GM12878 (cell line): ENCODE measurements around the gene SPATS2L. TPM values are rescaled to one million over a fixed set of nuclear protein-coding genes. Genes with fewer than 3 reads are reported as not detected.

Experiments used
- ATAC-seq: fragments of 200-7000 bp; cut with Tn5 transposase; 3 replicates; pipeline ENCODE4 v1.9.1; 2020; ENCODE audit warnings: mild to moderate bottlenecking, moderate library complexity
- BruUV-seq: library from RNA; stranded (reverse); fragments of 400-500 nt; replicated peaks from 2 replicates; lab custom pipeline; 2021; lab: Mats Ljungman, UMichigan
- CTCF ChIA-PET: fragments of 300-600 bp; sonication (Branson Sonifier 250); formaldehyde crosslinking; extraction: SDS; loops from one replicate; lab custom pipeline; 2021; ENCODE audit warnings: inconsistent platforms; lab: Yijun Ruan, JAX
- POLR2A ChIA-PET: fragments of 350-600 bp; formaldehyde crosslinking; extraction: SDS; loops from one replicate; lab custom pipeline; 2021; ENCODE audit warnings: inconsistent platforms; lab: Charles Lee
- RAD21 ChIA-PET: fragments of 300-600 bp; sonication (Branson Sonifier 250); formaldehyde crosslinking; loops from one replicate; lab custom pipeline; 2023; ENCODE audit warnings: antibody characterized with exemption; ENCODE audit not compliant: unreplicated experiment; lab: Charles Lee
- SMC1A ChIA-PET: fragments of 300-600 bp; sonication (Branson Sonifier 250); formaldehyde crosslinking; loops from one replicate; lab custom pipeline; 2023; ENCODE audit not compliant: unreplicated experiment, uncharacterized antibody; lab: Charles Lee
- DNase-seq: peaks from one replicate; pipeline ENCODE4 v3.0.0-alpha.2; 2011; ENCODE audit warnings: low read depth, low spot score
- FAIRE-seq: peaks from 3 replicates; lab custom pipeline; 2011; peaks lifted over from hg19 to GRCh38; lab: Jason Lieb, UNC
- H2AFZ ChIP-seq: 2 replicates; pipeline ENCODE4 v1.6.0; 2011; ENCODE audit warnings: low read depth, low read length, control low read depth; ENCODE audit not compliant: control insufficient read depth
- H3K27ac ChIP-seq: 2 replicates; pipeline ENCODE4 v1.5.1; 2011; ENCODE audit warnings: control low read depth; ENCODE audit not compliant: control insufficient read depth, insufficient read depth
- H3K27me3 ChIP-seq, 2 experiments: replicated peaks in 1 of 2; 2 replicates each; pipeline versions ENCODE4 v1.6.0 to v1.6.1; 2011; ENCODE audit warnings: low read length in 1 of 2; ENCODE audit not compliant: control insufficient read depth in 2 of 2, insufficient read depth in 2 of 2
- H3K36me3 ChIP-seq, 2 experiments: 2 replicates each; pipeline ENCODE4 v1.5.1; 2011; ENCODE audit warnings: low read length in 1 of 2; ENCODE audit not compliant: control insufficient read depth in 2 of 2, insufficient read depth in 2 of 2
- H3K4me1 ChIP-seq: 2 replicates; pipeline ENCODE4 v1.6.1; 2011; ENCODE audit warnings: mild to moderate bottlenecking, low read length, moderate library complexity, mixed read lengths; ENCODE audit not compliant: control insufficient read depth, insufficient read depth
- H3K4me2 ChIP-seq: 2 replicates; pipeline ENCODE4 v1.6.0; 2011; ENCODE audit warnings: control low read depth; ENCODE audit not compliant: control insufficient read depth, insufficient read depth
- H3K4me3 ChIP-seq: fragments of 200-600 bp; sonication (generic); 2 replicates; pipeline ENCODE4 v1.5.1; 2016
- H3K79me2 ChIP-seq: 2 replicates; pipeline ENCODE4 v1.6.0; 2011; ENCODE audit warnings: low read length; ENCODE audit not compliant: control insufficient read depth, insufficient read depth
- H3K9ac ChIP-seq: 2 replicates; pipeline ENCODE4 v1.8.0; 2011; ENCODE audit warnings: low read length, control low read depth, mixed read lengths; ENCODE audit not compliant: control insufficient read depth, insufficient read depth
- H3K9me3 ChIP-seq: replicated peaks from 3 replicates; pipeline ENCODE4 v1.5.1; 2011; ENCODE audit warnings: mild to moderate bottlenecking, low read length; ENCODE audit not compliant: control insufficient read depth, insufficient read depth
- H4K20me1 ChIP-seq: 2 replicates; pipeline ENCODE4 v1.6.0; 2011; ENCODE audit not compliant: control insufficient read depth, insufficient read depth
- EZH2 ChIP-seq: IDR thresholded peaks from 2 replicates; pipeline ENCODE4 v1.6.1; 2012; ENCODE audit warnings: low read depth, mild to moderate bottlenecking, control low read depth, inconsistent platforms, low read length, borderline replicate concordance; ENCODE audit not compliant: control insufficient read depth
- NFIC ChIP-seq: IDR thresholded peaks from 2 replicates; pipeline ENCODE4 v1.6.1; 2012; ENCODE audit warnings: low read depth, mild to moderate bottlenecking, inconsistent platforms, low read length, moderate library complexity
- RAD21 ChIP-seq: IDR thresholded peaks from 2 replicates; pipeline ENCODE4 v1.6.1; 2011; ENCODE audit warnings: mild to moderate bottlenecking, low read depth, low read length, moderate library complexity; ENCODE audit not compliant: insufficient read depth
- SRF ChIP-seq, 2 experiments: IDR thresholded peaks; 2 replicates each; pipeline ENCODE4 v1.6.1; 2011; ENCODE audit warnings: low read depth in 2 of 2, low read length in 2 of 2, mild to moderate bottlenecking in 1 of 2, moderate library complexity in 1 of 2
- WGBS: methylation state at CpG from one replicate; pipeline ENCODE4 v1.1.6; 2016; ENCODE audit warnings: low lambda C conversion rate; ENCODE audit not compliant: insufficient replicate concordance, insufficient coverage; ENCODE audit errors: missing lambda C conversion rate; 5-methylcytosine and 5-hydroxymethylcytosine counted together
- in situ Hi-C: fragments of 300-500 bp; cut with MboI; formaldehyde crosslinking; loops from 9 replicates; pipeline ENCODE4 v1.14.3; 2018; ENCODE audit warnings: mixed read lengths
- intact Hi-C: fragments of 100-400 bp; cut with micrococcal nuclease; formaldehyde crosslinking; loops from one replicate; pipeline ENCODE4 v1.14.2; 2022; ENCODE audit not compliant: unreplicated experiment
- polyA plus RNA-seq, 11 experiments: library from polyadenylated mRNA; depleted of rRNA in 4 of 11; unstranded in 6 of 11; stranded (reverse) in 5 of 11; fragments of >200 nt; fragmentation: Nextera tagmentation in 4 of 11; fragmentation: Illumina TruSeq in 1 of 11; extraction: Ambion mirVana in 4 of 11; extraction: Trizol in 1 of 11; gene quantifications; 1 replicate in 1 of 11; 2 replicates in 10 of 11; pipeline versions ENCODE4 v1.2.1 to v1.2.3, GENCODE V29; 2011 to 2016; ENCODE audit warnings: inconsistent platforms in 2 of 11, missing spikeins in 2 of 11, low read depth in 1 of 11
- total RNA-seq, 4 experiments: library from RNA; depleted of rRNA in 3 of 4; stranded (reverse); fragments of >200 nt in 3 of 4; fragmentation: Illumina TruSeq in 1 of 4; extraction: Trizol in 1 of 4; gene quantifications; 2 replicates each; pipeline versions ENCODE4 v1.2.1 to v1.2.3, GENCODE V29; 2013 to 2021
- TF ChIP-seq, protein P1 (sequence below): fragments of 450-650 bp; IDR thresholded peaks from 2 replicates; pipeline ENCODE4 v1.6.1; 2017; ENCODE audit warnings: low read depth, mild to moderate bottlenecking, moderate library complexity
- TF ChIP-seq, protein P2 (sequence below): fragments of 450-650 bp; IDR thresholded peaks from 2 replicates; pipeline ENCODE4 v1.6.1; 2017; ENCODE audit warnings: mild to moderate bottlenecking, moderate library complexity

The SPATS2L gene
- total and polyA plus RNA-seq, 10 of the 15 experiments (the other 5 are each of a cell fraction or from before 2014, with no cell fraction given), result 5.2 to 30.0 (median 20.1) TPM

DNA sequence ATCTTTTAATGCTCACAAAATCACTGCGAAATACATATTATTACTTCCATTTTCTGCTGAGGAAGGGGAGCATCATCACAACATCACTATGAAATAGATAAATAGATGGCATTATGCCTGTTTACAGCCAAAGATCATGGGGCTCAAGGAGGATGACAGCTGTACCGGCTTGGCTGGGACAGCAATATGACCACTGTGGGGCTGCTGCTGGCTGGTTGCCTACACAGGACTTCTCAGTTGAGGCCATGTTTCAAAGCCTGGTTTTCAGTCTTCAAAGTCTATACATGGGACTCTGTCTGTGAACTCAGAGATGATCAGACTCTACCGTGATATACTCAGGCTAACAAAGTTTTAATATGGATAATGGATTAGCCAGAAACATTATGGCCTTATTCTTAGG, 58.7 kb downstream of the SPATS2L start:
- in situ Hi-C loops (no loop called here), intact Hi-C loops (no loop called here)
- no peaks in the 10 kb centered on the region for H3K4me1 ChIP-seq
- H3K9ac ChIP-seq, result no peak overlapping the region
- TF ChIP-seq SRF (IDR thresholded peaks at IDR 0.05; ENCODE audit: low read depth in 2 of 2, low read length in 2 of 2), result no peak
- TF ChIP-seq, protein P1, sequence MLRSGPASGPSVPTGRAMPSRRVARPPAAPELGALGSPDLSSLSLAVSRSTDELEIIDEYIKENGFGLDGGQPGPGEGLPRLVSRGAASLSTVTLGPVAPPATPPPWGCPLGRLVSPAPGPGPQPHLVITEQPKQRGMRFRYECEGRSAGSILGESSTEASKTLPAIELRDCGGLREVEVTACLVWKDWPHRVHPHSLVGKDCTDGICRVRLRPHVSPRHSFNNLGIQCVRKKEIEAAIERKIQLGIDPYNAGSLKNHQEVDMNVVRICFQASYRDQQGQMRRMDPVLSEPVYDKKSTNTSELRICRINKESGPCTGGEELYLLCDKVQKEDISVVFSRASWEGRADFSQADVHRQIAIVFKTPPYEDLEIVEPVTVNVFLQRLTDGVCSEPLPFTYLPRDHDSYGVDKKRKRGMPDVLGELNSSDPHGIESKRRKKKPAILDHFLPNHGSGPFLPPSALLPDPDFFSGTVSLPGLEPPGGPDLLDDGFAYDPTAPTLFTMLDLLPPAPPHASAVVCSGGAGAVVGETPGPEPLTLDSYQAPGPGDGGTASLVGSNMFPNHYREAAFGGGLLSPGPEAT, result no peak
- no peak for TF ChIP-seq EZH2
- TF ChIP-seq RAD21, result no peak
- no peak for TF ChIP-seq NFIC
- TF ChIP-seq, protein P2, sequence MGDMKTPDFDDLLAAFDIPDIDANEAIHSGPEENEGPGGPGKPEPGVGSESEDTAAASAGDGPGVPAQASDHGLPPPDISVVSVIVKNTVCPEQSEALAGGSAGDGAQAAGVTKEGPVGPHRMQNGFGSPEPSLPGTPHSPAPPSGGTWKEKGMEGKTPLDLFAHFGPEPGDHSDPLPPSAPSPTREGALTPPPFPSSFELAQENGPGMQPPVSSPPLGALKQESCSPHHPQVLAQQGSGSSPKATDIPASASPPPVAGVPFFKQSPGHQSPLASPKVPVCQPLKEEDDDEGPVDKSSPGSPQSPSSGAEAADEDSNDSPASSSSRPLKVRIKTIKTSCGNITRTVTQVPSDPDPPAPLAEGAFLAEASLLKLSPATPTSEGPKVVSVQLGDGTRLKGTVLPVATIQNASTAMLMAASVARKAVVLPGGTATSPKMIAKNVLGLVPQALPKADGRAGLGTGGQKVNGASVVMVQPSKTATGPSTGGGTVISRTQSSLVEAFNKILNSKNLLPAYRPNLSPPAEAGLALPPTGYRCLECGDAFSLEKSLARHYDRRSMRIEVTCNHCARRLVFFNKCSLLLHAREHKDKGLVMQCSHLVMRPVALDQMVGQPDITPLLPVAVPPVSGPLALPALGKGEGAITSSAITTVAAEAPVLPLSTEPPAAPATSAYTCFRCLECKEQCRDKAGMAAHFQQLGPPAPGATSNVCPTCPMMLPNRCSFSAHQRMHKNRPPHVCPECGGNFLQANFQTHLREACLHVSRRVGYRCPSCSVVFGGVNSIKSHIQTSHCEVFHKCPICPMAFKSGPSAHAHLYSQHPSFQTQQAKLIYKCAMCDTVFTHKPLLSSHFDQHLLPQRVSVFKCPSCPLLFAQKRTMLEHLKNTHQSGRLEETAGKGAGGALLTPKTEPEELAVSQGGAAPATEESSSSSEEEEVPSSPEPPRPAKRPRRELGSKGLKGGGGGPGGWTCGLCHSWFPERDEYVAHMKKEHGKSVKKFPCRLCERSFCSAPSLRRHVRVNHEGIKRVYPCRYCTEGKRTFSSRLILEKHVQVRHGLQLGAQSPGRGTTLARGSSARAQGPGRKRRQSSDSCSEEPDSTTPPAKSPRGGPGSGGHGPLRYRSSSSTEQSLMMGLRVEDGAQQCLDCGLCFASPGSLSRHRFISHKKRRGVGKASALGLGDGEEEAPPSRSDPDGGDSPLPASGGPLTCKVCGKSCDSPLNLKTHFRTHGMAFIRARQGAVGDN, result no peak
- H3K9me3 ChIP-seq, result no peaks in the 10 kb centered on the region
- SMC1A ChIA-PET, result no interaction called here
- RAD21 ChIA-PET, result no interaction called here
- H2AFZ ChIP-seq, result no peak overlapping the region
- DNase-seq, result no peak
- no peaks in the 10 kb centered on the region for H3K27me3 ChIP-seq
- ATAC-seq, result no peak
- H3K36me3 ChIP-seq, result no peaks in the 10 kb centered on the region
- no peak for FAIRE-seq
- no peak overlapping the region for H3K4me3 ChIP-seq
- POLR2A ChIA-PET, result interaction anchor here (0.6 kb wide), 1 partner anchor 70 kb away, joined by 3 read pairs; no protein-coding TSS in a partner anchor
- H4K20me1 ChIP-seq, result no peaks in the 10 kb centered on the region
- 98% methylated on average over 3 of the region's 3 CpGs for WGBS
- CTCF ChIA-PET, result no interaction called here
- H3K79me2 ChIP-seq, result no peaks in the 10 kb centered on the region
- BruUV-seq, result no TSS peak
- no peak overlapping the region for H3K27ac ChIP-seq
- H3K4me2 ChIP-seq, result no peak overlapping the region
